DND-41 (cell line): ENCODE results near the gene UGT1A6.

Experiments used
- ATAC-seq: fragments of 200-7000 bp; cut with Tn5 transposase; 3 replicates; pipeline ENCODE4 v1.9.1; 2021; ENCODE audit warnings: low read depth; ENCODE audit not compliant: insufficient read depth
- DNase-seq: peaks from one replicate; pipeline ENCODE4 v3.0.0-alpha.2; 2020
- H2AFZ ChIP-seq: 2 replicates; pipeline ENCODE4 v1.6.0; 2012; ENCODE audit warnings: low read depth, low read length
- H3K27ac ChIP-seq: 2 replicates; pipeline ENCODE4 v1.5.1; 2012; ENCODE audit warnings: low read length, inconsistent platforms
- H3K27me3 ChIP-seq: fragments of 200-600 bp; sonication (generic); 2 replicates; pipeline ENCODE4 v1.6.0; 2012; ENCODE audit warnings: low read length, mild to moderate bottlenecking, inconsistent platforms; ENCODE audit not compliant: insufficient read depth, poor library complexity
- H3K36me3 ChIP-seq: 2 replicates; pipeline ENCODE4 v1.5.1; 2012; ENCODE audit warnings: low read length, inconsistent platforms; ENCODE audit not compliant: insufficient read depth
- H3K4me1 ChIP-seq: 2 replicates; pipeline ENCODE4 v1.5.1; 2012; ENCODE audit warnings: mild to moderate bottlenecking, low read length; ENCODE audit not compliant: insufficient read depth
- H3K4me2 ChIP-seq: 2 replicates; pipeline ENCODE4 v1.6.0; 2012; ENCODE audit warnings: mild to moderate bottlenecking, moderate library complexity, low read length, inconsistent platforms; ENCODE audit not compliant: insufficient read depth
- H3K4me3 ChIP-seq, 2 experiments: fragments of 200-600 bp in 1 of 2; shearing (Covaris generic) in 1 of 2; 2 replicates each; pipeline ENCODE4 v1.5.1; 2012 to 2016; ENCODE audit warnings: inconsistent platforms in 2 of 2, low read length in 2 of 2, mild to moderate bottlenecking in 2 of 2, low read depth in 1 of 2, moderate library complexity in 1 of 2
- H3K79me2 ChIP-seq: 2 replicates; pipeline ENCODE4 v1.6.0; 2012; ENCODE audit warnings: low read length, inconsistent platforms; ENCODE audit not compliant: insufficient read depth
- H3K9ac ChIP-seq: 2 replicates; pipeline ENCODE4 v1.6.0; 2012; ENCODE audit warnings: low read depth, mild to moderate bottlenecking, inconsistent platforms, low read length, moderate library complexity
- H3K9me3 ChIP-seq: 2 replicates; pipeline ENCODE4 v1.5.1; 2012; ENCODE audit warnings: low read length, moderate library complexity, mild to moderate bottlenecking, inconsistent platforms; ENCODE audit not compliant: insufficient read depth, severe bottlenecking
- H4K20me1 ChIP-seq: 2 replicates; pipeline ENCODE4 v1.6.0; 2012; ENCODE audit warnings: low read length; ENCODE audit not compliant: insufficient read depth
- CTCF ChIP-seq: IDR thresholded peaks from 2 replicates; pipeline ENCODE4 v1.5.1; 2012; ENCODE audit warnings: borderline replicate concordance, low read length, moderate library complexity, mild to moderate bottlenecking; ENCODE audit not compliant: poor library complexity, severe bottlenecking; ENCODE audit errors: extremely low read depth
- EZH2 ChIP-seq: IDR thresholded peaks from 3 replicates; pipeline ENCODE4 v1.6.1; 2012; ENCODE audit warnings: borderline replicate concordance, low read depth, mild to moderate bottlenecking, moderate library complexity, low read length, inconsistent platforms; ENCODE audit not compliant: severe bottlenecking

UGT1A6 gene

GRCh38 chr2:233775414-233775813, 82.7 kb downstream of the UGT1A6 start:
- no peaks in the 10 kb centered on the region for H3K27me3 ChIP-seq
- no peaks in the 10 kb centered on the region for H3K4me1 ChIP-seq
- no peak for DNase-seq
- H3K9me3 ChIP-seq = no peaks in the 10 kb centered on the region
- H2AFZ ChIP-seq = no peak overlapping the region
- ATAC-seq = no peak
- H3K79me2 ChIP-seq = no peaks in the 10 kb centered on the region
- H3K36me3 ChIP-seq = no peaks in the 10 kb centered on the region
- no peak overlapping the region for H3K4me3 ChIP-seq
- H3K27ac ChIP-seq = no peak overlapping the region
- TF ChIP-seq CTCF = no peak
- TF ChIP-seq EZH2 = no peak
- no peak overlapping the region for H3K9ac ChIP-seq
- H4K20me1 ChIP-seq = no peaks in the 10 kb centered on the region
- H3K4me2 ChIP-seq = no peak overlapping the region

GRCh38 chr2:233778030-233778429, 85.3 kb downstream of the UGT1A6 start, which contains the start of gene MROH2A:
MROH2A (plus strand) TSS chr2:233778330; CDS start chr2:233779359, 1,029 bp downstream.
- no peaks in the 10 kb centered on the region for H3K79me2 ChIP-seq
- H3K9me3 ChIP-seq = no peaks in the 10 kb centered on the region
- no peaks in the 10 kb centered on the region for H3K4me1 ChIP-seq
- no peak within 1 kb of the TSS for H3K9ac ChIP-seq
- H3K36me3 ChIP-seq = no peaks in the 10 kb centered on the region
- no peaks in the 10 kb centered on the region for H3K27me3 ChIP-seq
- DNase-seq = no peak
- no peak for ATAC-seq
- no peak within 1 kb of the TSS for H3K4me2 ChIP-seq
- H3K4me3 ChIP-seq = no peak within 1 kb of the TSS
- TF ChIP-seq CTCF (no peak), EZH2 (no peak)
- no peak within 1 kb of the TSS for H2AFZ ChIP-seq
- H4K20me1 ChIP-seq = no peaks in the 10 kb centered on the region
- H3K27ac ChIP-seq = no peak within 1 kb of the TSS

- no peak overlapping the region for H3K9ac ChIP-seq
- no peaks in the 10 kb centered on the region for H3K9me3 ChIP-seq
- no peak overlapping the region for H2AFZ ChIP-seq
- H3K79me2 ChIP-seq = no peaks in the 10 kb centered on the region
- no peak for DNase-seq
- no peak overlapping the region for H3K27ac ChIP-seq
- no peaks in the 10 kb centered on the region for H3K27me3 ChIP-seq
- H3K4me3 ChIP-seq = no peak overlapping the region
- no peaks in the 10 kb centered on the region for H3K4me1 ChIP-seq
- H4K20me1 ChIP-seq = no peaks in the 10 kb centered on the region
- TF ChIP-seq CTCF = no peak
- TF ChIP-seq EZH2 = no peak
- H3K4me2 ChIP-seq = no peak overlapping the region
- no peaks in the 10 kb centered on the region for H3K36me3 ChIP-seq
- ATAC-seq = no peak
Observed at GRCh38 chr2:233779722-233780121, 87.0 kb downstream of the UGT1A6 start.

GRCh38 chr2:233780771-233781170, 88.1 kb downstream of the UGT1A6 start:
- H2AFZ ChIP-seq = no peak overlapping the region
- H3K79me2 ChIP-seq = no peaks in the 10 kb centered on the region
- no peaks in the 10 kb centered on the region for H3K9me3 ChIP-seq
- no peaks in the 10 kb centered on the region for H3K4me1 ChIP-seq
- no peaks in the 10 kb centered on the region for H4K20me1 ChIP-seq
- no peak for TF ChIP-seq CTCF
- TF ChIP-seq EZH2 = no peak
- H3K27me3 ChIP-seq = no peaks in the 10 kb centered on the region
- H3K9ac ChIP-seq = no peak overlapping the region
- no peak overlapping the region for H3K4me2 ChIP-seq
- ATAC-seq = no peak
- no peak overlapping the region for H3K27ac ChIP-seq
- no peak overlapping the region for H3K4me3 ChIP-seq
- no peaks in the 10 kb centered on the region for H3K36me3 ChIP-seq
- DNase-seq = no peak
